HG02870 (cell line): Measurements from ENCODE around the gene HMG20B.
"Not testable (repeated sequence)": the region's sequence is repeated elsewhere in the genome, so short reads cannot be mapped to it uniquely, and the experiment has no call there.

Experiments used
- ATAC-seq: cut with Tn5 transposase; IDR thresholded peaks from one replicate; pipeline ENCODE4 v1.9.1; 2021; ENCODE audit warnings: mild to moderate bottlenecking, moderate library complexity; ENCODE audit not compliant: unreplicated experiment

The HMG20B gene

DNA sequence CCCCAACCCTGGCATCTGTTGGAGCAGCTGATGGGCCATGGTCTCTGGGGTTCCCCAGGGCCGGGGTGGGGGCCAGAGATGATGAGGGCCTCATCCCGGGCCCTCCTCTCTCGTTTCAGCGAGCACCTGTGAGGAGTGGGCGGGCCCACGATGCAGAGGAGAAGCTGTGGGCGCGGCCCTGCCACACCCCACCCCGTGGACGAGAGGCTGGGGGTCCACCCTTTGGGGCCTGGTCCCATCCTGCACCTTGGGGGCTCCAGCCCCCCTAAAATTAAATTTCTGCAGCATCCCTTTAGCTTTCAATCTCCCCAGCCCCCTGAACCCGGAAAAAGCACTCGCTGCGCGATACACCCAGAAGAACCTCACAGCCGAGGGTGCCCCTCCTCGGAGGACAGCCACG, 5.6 kb downstream of the HMG20B start:
- ATAC-seq: no peak

DNA sequence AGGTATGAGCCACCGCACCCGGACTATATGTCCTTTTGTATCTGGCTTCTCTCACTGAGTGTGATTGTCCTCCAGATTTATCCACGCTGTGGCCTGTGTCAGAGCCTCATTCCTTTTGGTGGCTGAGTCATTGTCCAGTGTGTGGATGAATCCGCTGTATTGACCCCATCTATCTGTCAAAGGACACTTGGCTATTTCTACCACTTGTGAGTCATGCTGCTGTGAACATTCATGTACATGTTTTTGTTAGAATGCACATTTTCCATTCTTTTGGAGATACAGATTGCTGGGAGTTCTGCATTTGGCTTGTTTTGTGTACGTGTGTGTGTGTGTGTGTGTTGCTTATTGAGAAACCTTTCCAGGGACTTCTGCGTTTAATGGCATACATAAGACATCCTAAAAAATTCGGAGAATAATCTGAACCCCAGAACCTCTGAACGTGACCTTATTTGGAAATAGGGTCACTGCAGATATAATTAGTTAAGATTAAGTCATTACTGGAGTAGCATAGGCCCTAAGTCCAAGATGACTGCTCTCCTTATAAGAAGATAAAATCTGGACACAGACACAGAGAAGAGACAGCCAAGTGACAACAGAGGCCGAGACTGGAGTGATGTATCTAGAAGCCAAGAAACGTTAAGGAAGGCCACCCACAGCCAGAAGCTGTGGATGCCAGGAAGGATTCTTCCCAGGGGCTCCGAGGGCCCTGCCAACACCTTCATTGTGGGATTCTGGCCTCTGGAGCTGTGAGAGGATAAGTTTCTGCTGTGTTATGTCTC, 7.6 kb downstream of the HMG20B start:
- ATAC-seq: no peak

DNA sequence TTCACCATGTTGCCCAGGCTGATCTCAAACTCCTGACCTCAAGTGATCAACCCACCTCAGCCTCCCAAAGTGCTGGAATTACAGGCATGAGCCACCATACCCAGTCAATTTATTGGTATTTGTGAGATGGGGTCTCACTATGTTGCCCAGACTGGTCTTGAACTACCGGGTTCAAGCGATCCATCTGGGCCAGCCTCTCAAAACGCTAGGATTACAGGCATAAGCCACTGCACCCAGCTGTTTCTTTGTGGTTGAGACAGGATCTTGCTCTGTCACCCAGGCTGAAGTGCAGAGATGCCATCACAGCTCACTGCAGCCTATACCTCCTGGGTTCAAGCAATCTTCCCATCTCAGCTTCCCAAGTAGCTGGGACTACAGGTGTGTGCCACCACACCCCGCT, 9.0 kb downstream of the HMG20B start:
- ATAC-seq: not testable (repeated sequence)

- not testable (repeated sequence) for ATAC-seq
These were observed 11.5 kb downstream of the HMG20B start for GRCh38 chr19:3584036-3584802.

- ATAC-seq: no peak
These were observed 12.8 kb downstream of the HMG20B start, which contains the start of gene GIPC3 for GRCh38 chr19:3585301-3586126. TSS of gene GIPC3 (plus strand) at chr19:3585478. CDS start at chr19:3585598, 120 bp downstream.

- no peak for ATAC-seq
These were observed 13.4 kb downstream of the HMG20B start for GRCh38 chr19:3586127-3586626.

- ATAC-seq: no peak
These were observed 14.1 kb downstream of the HMG20B start for GRCh38 chr19:3586707-3587346.

DNA sequence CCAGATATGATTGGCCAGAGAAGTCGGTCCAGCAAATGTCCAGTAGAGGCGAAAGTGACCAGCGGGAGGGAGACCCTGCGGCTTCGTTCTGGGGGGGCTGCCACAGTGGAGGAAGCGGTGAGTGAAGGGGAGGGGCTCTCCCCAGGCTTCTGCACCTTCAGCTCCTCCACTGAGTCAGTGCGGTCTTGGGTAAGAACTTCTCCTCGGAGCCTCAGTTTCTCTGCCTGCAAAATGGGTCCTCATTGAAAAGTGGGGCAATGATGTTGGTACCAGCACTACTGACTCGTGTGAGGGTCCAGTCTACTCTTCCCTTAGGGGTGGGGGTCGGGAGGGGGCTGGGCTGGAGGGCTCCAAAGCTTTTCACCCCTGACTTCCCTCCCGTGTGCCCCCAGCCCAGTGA, 16.7 kb downstream of the HMG20B start:
- ATAC-seq: no peak

GRCh38 chr19:3589949-3590348, 17.2 kb downstream of the HMG20B start:
- ATAC-seq: no peak

GRCh38 chr19:3590991-3591659, 18.4 kb downstream of the HMG20B start:
- no peak for ATAC-seq

DNA sequence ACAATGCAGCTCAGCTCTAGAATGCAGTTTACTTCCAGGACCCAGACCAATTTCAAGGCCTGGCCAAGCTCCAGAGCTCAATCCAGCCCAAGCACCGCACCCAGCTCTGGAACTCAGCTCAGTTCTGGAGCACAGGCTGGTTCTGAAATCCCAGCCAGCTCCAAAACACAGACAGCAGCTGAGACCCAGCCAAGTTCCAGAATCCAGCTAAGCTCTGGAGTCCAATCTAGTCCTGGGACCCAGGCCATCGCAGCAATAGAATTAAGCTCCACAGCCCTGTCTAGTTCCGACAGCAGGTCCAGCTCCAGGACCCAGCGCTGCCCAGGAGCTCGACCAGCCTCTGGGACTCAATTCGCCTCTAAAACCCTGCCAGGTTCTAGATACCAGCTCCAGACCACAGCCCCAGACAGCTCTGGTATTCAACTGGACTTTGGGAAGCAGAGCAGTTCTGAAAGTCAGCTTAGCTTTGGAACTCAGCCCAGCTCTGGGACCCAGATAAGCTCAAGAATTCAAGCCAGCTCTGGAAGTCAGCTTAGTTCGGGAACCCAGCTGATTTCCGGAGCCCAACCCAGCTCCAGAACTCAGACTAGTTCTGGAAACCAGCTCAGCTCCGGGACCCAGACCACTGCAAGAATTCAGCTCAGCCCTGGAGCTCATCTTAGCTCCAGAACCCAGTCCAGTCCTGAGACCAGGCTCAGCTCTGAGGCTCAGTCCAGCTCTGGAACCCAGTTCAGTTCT, 19.3 kb downstream of the HMG20B start:
- ATAC-seq: no peak

- no peak for ATAC-seq
These were observed 20.4 kb downstream of the HMG20B start for GRCh38 chr19:3593156-3593555.

- ATAC-seq: no peak
These were observed 22.8 kb downstream of the HMG20B start for GRCh38 chr19:3595521-3596061.

- no peak for ATAC-seq
These were observed 27.0 kb downstream of the HMG20B start for GRCh38 chr19:3599776-3600187.

DNA sequence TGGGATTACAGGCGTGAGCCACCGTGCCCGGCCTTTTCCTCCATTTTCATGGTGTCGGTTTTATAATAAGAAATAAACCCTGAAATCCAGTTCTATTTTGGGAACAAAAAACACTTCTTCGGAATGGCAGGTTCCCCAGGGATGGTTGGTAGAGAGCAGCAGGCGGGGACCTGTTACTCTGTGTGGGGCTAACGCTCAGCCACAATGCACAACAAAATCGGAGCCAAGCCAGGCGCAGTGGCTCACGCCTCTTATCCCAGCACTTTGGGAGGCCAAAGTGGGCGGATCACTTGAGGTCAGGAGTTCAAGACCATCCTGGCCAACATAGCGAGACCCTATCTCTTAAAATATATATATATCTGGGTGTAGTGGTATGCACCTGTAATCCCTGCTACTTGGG, 28.3 kb downstream of the HMG20B start:
- ATAC-seq: no peak

DNA sequence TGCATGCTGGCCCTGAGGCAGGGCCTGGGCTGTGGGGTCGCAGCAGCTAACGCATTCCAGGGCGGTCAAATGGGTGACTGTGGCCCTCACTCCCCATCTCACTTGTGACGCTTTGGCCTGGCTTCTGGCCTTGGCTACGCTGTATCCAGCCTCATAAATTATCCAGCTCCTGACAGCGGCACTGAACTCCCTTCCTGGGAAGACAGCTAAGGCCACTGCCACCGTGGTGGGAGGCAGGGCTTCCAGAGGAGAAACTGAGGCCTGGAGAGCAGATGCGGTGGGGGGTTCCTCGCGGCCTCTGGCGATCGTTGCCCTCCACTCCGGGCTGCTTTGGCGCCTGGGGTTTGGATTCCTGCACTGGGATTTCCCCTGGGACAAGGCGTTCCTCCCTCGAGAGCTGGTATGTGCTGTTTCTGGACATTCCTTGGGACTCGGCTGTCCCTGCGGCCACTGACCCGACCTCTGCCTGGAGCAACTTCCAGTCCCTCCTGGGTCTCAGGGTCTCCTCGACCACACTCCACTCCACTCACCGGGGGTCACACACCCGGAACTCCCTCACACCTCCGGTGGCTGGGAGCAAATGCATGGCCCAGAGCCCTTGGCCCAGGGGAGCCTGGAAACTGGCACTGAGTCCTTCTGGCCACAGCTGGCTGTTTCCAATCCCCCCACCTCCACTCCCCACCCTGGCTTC, 30.5 kb downstream of the HMG20B start:
- ATAC-seq: no peak

DNA sequence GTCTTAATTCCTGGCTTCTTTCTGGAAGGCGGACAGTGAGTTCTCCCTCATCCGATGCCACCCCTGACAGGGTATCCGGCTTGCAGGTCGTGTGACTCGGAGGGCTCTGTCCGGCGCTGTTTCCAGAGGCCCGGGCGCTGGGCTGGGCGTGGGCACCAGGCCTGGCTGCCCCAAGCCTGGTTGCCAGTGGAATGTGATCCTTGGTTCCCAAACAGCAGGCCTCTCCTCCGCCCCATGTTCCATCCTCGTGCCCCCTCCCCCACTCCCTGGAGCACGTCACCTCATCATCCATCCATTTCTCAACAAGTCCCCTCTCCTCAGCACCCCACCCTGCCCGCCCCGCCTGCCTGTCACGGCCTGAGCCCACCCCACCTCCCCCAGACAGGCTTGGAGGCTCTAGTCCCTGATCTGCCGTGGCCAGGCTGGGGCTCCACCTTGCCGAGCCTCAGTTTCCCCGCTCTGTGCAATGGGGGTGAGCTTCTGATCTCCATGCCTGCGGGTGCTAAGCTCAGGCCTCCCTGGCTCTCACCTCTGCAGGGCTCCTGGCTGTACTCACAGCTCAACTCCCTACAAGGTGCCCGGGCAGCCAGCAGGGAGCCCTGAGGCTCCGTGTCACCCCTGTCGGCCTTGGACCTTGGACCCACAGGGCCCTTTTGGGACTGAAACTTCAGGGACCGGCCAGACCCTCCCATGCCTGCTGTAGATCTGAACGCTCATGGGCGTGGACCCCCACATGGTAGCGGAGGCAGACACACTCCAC, 31.7 kb downstream of the HMG20B start:
- no peak for ATAC-seq

GRCh38 chr19:3604987-3605343, 32.2 kb downstream of the HMG20B start:
- ATAC-seq: no peak
